HepG2 (cell line): ENCODE measurements around the gene MCRIP2. TPM values are rescaled to one million over a fixed set of nuclear protein-coding genes. Genes with fewer than 3 reads are reported as not detected.

ENCODE experiments used
- AHDC1 ChIP-seq: sonication (generic); formaldehyde crosslinking; IDR thresholded peaks from 2 replicates; pipeline ENCODE4 v1.5.1; 2020; ENCODE audit warnings: mild to moderate bottlenecking, missing genetic modification reagents, borderline replicate concordance
- AKAP8 ChIP-seq: sonication (generic); formaldehyde crosslinking; IDR thresholded peaks from 2 replicates; pipeline ENCODE4 v1.5.1; 2020; ENCODE audit warnings: mild to moderate bottlenecking, missing genetic modification reagents
- ARID4A ChIP-seq: sonication (generic); formaldehyde crosslinking; IDR thresholded peaks from 2 replicates; pipeline ENCODE4 v1.5.0; 2020; ENCODE audit warnings: mild to moderate bottlenecking, missing genetic modification reagents, borderline replicate concordance
- CREB1 ChIP-seq, 2 experiments: fragments of 450-650 bp in 1 of 2; IDR thresholded peaks; 2 replicates each; pipeline ENCODE4 v1.6.1; 2016 to 2017; ENCODE audit warnings: control low read depth in 1 of 2, mild to moderate bottlenecking in 1 of 2, missing compliant biosample characterization in 1 of 2, missing genetic modification characterization in 1 of 2
- FOXA1 ChIP-seq, 2 experiments: fragments of 450-650 bp in 1 of 2; sonication (generic) in 1 of 2; formaldehyde crosslinking in 1 of 2; IDR thresholded peaks; 2 replicates each; pipeline versions ENCODE4 v1.4.0 to v1.6.1; 2016 to 2020; ENCODE audit warnings: missing genetic modification reagents in 1 of 2
- HINFP ChIP-seq: sonication (generic); formaldehyde crosslinking; IDR thresholded peaks from 2 replicates; pipeline ENCODE4 v1.4.0; 2020; ENCODE audit warnings: low read depth, mild to moderate bottlenecking, missing genetic modification reagents
- NCOA2 ChIP-seq: sonication (generic); formaldehyde crosslinking; IDR thresholded peaks from 2 replicates; pipeline ENCODE4 v1.8.0; 2022; ENCODE audit warnings: inconsistent platforms
- RNF2 ChIP-seq: fragments of 450-650 bp; conservative IDR thresholded peaks from 2 replicates; pipeline ENCODE4 v1.6.1; 2016; ENCODE audit warnings: low read depth
- SYNCRIP ChIP-seq: fragments of 200-400 bp; formaldehyde crosslinking; IDR thresholded peaks from 2 replicates; pipeline ENCODE4 v1.6.1; 2018; ENCODE audit warnings: mild to moderate bottlenecking, low read depth, low read length; ENCODE audit not compliant: insufficient read depth
- TARDBP ChIP-seq: sonication (generic); formaldehyde crosslinking; IDR thresholded peaks from 2 replicates; pipeline ENCODE4 v1.8.0; 2022; ENCODE audit warnings: mild to moderate bottlenecking, missing genetic modification reagents
- TEAD2 ChIP-seq: sonication (generic); formaldehyde crosslinking; IDR thresholded peaks from 2 replicates; pipeline ENCODE4 v1.9.0; 2021; ENCODE audit warnings: missing genetic modification reagents
- ZFYVE20 ChIP-seq: sonication (generic); formaldehyde crosslinking; IDR thresholded peaks from 2 replicates; pipeline ENCODE4 v1.8.0; 2023; ENCODE audit warnings: low read depth, mild to moderate bottlenecking, moderate library complexity, missing genetic modification reagents, borderline replicate concordance
- ZNF333 ChIP-seq: sonication (generic); formaldehyde crosslinking; IDR thresholded peaks from 2 replicates; pipeline ENCODE4 v1.4.0; 2020; ENCODE audit warnings: mild to moderate bottlenecking, missing genetic modification reagents, borderline replicate concordance
- ZNF710 ChIP-seq: sonication (generic); formaldehyde crosslinking; IDR thresholded peaks from 2 replicates; pipeline ENCODE4 v1.5.0; 2020; ENCODE audit warnings: mild to moderate bottlenecking, missing genetic modification reagents, borderline replicate concordance
- polyA plus RNA-seq, 8 experiments: library from polyadenylated mRNA; depleted of rRNA in 3 of 8; stranded (reverse) in 7 of 8; unstranded in 1 of 8; fragments of >200 nt; fragmentation: Illumina TruSeq in 4 of 8; extraction: Trizol in 4 of 8; gene quantifications; 2 replicates each; pipeline versions ENCODE4 v1.2.1 to v1.2.3, GENCODE V29; 2011 to 2016; ENCODE audit warnings: low read depth in 4 of 8, missing spikeins in 1 of 8, mixed read lengths in 1 of 8; ENCODE audit not compliant: insufficient read depth in 1 of 8
- total RNA-seq, 5 experiments: library from RNA; depleted of rRNA; stranded (reverse); fragments of >200 nt; fragmentation: Illumina TruSeq; extraction: Trizol; gene quantifications; 2 replicates each; pipeline ENCODE4 v1.2.3, GENCODE V29; 2016; ENCODE audit warnings: low read depth in 1 of 5

Gene MCRIP2
- total and polyA plus RNA-seq, 2 of the 13 experiments (the other 11 are each of a cell fraction or from before 2014, with no cell fraction given) = 39.6 to 76.7 TPM

- 0 out of 2 replicates have a peak, but pooled peaks have one; percentile 61 for TF ChIP-seq ARID4A (CRISPR knock-in tag)
- TF ChIP-seq CREB1 (IDR thresholded peaks at IDR 0.05) = no peak
- TF ChIP-seq CREB1 (CRISPR knock-in tag; IDR thresholded peaks at IDR 0.05) = no peak
- no peak for TF ChIP-seq ZNF333 (CRISPR knock-in tag)
- TF ChIP-seq NCOA2 (CRISPR knock-in tag) = no peak
- 0 out of 2 replicates have a peak, but pooled peaks have one; percentile 15 for TF ChIP-seq AHDC1 (CRISPR knock-in tag)
- TF ChIP-seq SYNCRIP = no peak
- TF ChIP-seq HINFP (CRISPR knock-in tag) = no peak
- TF ChIP-seq TEAD2 = no peak
- no peak for TF ChIP-seq FOXA1 (IDR thresholded peaks at IDR 0.05)
- no peak for TF ChIP-seq FOXA1 (CRISPR knock-in tag; IDR thresholded peaks at IDR 0.05)
- TF ChIP-seq RNF2 = no peak
- TF ChIP-seq ZNF710 (CRISPR knock-in tag) = no peak
- no peak for TF ChIP-seq ZFYVE20 (CRISPR knock-in tag)
- TF ChIP-seq AKAP8 (CRISPR knock-in tag) = no peak; the same call in 1 of the 2 replicates
- TF ChIP-seq TARDBP (CRISPR knock-in tag) = 0 out of 2 replicates have a peak, but pooled peaks have one; percentile 22
Measured at GRCh38 chr16:680967-681745, 39.5 kb downstream of the MCRIP2 start (continued).
